ENCODE measurements around the gene RNF133. TPM values are rescaled to one million over a fixed set of nuclear protein-coding genes. Genes with fewer than 3 reads are reported as not detected.

Gene RNF133
- total and polyA plus RNA-seq, 2 donors from 2014 or later = 1.3 TPM; not detected in 1

DNA sequence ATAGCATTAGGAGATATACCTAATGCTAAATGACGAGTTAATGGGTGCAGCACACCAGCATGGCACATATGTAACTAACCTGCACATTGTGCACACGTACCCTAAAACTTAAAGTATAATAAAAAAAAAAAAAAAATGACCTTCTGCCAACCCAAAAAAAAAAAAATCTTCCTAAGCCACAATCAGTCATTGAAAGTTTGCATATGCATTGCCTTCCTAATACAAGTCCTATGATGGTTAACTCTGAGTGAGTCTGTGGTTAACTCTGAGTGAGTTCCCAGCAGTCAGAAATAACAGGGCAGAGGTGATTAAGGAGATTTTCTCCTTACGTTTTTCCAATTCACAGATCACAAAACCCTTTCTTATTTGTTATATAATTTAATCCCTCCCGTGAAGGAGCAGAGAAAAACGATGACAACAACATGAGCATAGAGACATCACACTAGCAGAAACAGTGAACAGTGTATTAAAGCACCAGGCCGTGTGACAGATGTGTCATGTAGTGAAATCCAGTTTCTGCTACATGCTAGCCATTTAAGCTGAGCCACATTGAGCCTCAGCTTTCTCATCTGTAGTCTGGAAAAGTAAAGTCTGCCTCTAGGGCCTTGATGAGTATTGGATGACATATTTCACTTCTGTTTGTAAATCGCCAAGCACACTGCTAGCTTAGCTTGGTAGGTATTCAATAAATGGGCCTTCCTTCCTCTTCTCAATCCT lies 11.2 kb upstream of the RNF133 start:
- intact Hi-C loops (cut with DNase I) = no loop called here
- Histone ChIP-seq H3K9ac (ENCODE audit: low read length in 3 of 3) (no peak overlapping the region), H3K4me1 (ENCODE audit: control insufficient read depth in 2 of 3, insufficient read depth in 2 of 3, low read depth in 1 of 3, low read length in 3 of 3) (no peaks in the 10 kb centered on the region), H3K9me3 (ENCODE audit: control insufficient read depth in 2 of 3, insufficient read depth in 1 of 3, low read length in 3 of 3) (no peaks in the 10 kb centered on the region), H3K27ac (ENCODE audit: low read depth in 2 of 2, low read length in 2 of 2) (no peak overlapping the region), H3K27me3 (ENCODE audit: control insufficient read depth, insufficient read depth, low read length) (no peaks in the 10 kb centered on the region), H3K36me3 (ENCODE audit: control insufficient read depth in 2 of 3, insufficient read depth in 3 of 3, low read length in 3 of 3) (no peaks in the 10 kb centered on the region), H3K4me3 (ENCODE audit: low read length in 3 of 3) (no peak overlapping the region)
- FAIRE-seq (no peak), DNase-seq (no peak)
- TF ChIP-seq, protein P1, sequence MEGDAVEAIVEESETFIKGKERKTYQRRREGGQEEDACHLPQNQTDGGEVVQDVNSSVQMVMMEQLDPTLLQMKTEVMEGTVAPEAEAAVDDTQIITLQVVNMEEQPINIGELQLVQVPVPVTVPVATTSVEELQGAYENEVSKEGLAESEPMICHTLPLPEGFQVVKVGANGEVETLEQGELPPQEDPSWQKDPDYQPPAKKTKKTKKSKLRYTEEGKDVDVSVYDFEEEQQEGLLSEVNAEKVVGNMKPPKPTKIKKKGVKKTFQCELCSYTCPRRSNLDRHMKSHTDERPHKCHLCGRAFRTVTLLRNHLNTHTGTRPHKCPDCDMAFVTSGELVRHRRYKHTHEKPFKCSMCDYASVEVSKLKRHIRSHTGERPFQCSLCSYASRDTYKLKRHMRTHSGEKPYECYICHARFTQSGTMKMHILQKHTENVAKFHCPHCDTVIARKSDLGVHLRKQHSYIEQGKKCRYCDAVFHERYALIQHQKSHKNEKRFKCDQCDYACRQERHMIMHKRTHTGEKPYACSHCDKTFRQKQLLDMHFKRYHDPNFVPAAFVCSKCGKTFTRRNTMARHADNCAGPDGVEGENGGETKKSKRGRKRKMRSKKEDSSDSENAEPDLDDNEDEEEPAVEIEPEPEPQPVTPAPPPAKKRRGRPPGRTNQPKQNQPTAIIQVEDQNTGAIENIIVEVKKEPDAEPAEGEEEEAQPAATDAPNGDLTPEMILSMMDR (IDR thresholded peaks at IDR 0.05; ENCODE audit: borderline replicate concordance, extremely low read depth, insufficient read depth) = no peak

DNA sequence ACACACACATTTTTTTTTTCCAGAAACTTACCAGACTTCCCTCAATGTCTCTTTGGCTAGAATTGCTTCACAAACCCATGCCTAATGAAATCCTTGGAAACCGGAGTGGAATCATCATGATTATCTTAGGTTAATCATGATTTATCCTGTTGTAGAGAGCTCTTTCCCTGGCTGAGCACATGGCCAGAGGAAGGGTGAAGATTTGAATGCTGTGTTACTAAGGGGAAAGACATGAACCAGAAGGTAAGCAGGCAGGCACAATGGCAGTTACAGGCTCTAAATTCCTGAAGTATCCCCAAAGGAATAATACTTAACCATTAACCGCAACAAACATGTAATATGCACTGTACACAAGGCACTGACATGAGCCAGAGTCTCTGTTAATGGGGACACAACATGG lies 7.9 kb upstream of the RNF133 start:
- no peaks in the 10 kb centered on the region for H3K4me1 ChIP-seq (ENCODE audit: control insufficient read depth in 2 of 3, insufficient read depth in 2 of 3, low read depth in 1 of 3, low read length in 3 of 3)
- DNase-seq = no peak
- H3K36me3 ChIP-seq (ENCODE audit: control insufficient read depth in 2 of 3, insufficient read depth in 3 of 3, low read length in 3 of 3) = no peaks in the 10 kb centered on the region
- H3K4me3 ChIP-seq (ENCODE audit: low read length in 3 of 3) = no peak overlapping the region
- TF ChIP-seq, protein P1 (IDR thresholded peaks at IDR 0.05; ENCODE audit: borderline replicate concordance, extremely low read depth, insufficient read depth) = no peak
- intact Hi-C loops (cut with DNase I) = no loop called here
- H3K9ac ChIP-seq (ENCODE audit: low read length in 3 of 3) = no peak overlapping the region
- no peak for FAIRE-seq
- no peaks in the 10 kb centered on the region for H3K27me3 ChIP-seq (ENCODE audit: control insufficient read depth, insufficient read depth, low read length)
- H3K9me3 ChIP-seq (ENCODE audit: control insufficient read depth in 2 of 3, insufficient read depth in 1 of 3, low read length in 3 of 3) = no peaks in the 10 kb centered on the region
- no peak overlapping the region for H3K27ac ChIP-seq (ENCODE audit: low read depth in 2 of 2, low read length in 2 of 2)

DNA sequence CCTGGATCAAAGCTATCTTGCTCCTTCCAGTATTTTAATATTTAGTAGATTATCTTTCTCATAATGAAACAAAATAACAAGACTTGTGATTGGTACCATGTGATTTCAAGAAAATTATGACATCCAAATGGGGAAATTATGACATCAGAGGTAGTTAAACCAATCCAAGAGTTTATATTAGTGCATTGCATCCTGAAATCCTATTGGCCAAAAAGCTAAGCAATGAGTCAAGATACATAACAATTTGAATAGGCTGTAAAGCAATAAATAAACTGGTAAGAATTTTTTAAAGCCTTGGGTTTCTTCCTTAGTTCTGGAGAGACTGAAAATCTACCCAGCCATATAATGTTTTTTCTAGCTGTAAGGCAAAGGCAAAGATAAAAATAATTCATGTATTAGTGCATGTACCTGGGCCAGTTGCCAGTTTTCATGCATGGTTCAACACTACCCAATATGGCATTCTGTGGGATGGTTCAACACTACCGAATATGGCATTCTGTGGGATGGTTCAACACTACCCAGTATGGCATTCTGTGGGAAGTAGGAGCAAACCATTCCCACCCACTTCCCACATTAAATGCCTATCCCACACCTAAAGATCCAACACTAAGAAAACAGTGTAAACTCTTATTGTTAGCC lies 4.1 kb upstream of the RNF133 start, which contains the start of gene RNF148:
Gene RNF148 (minus strand): TSS at position 51 of the 639 bp plus-strand sequence. CDS start 172 bp downstream, outside the sequence.
- intact Hi-C loops (cut with DNase I) = no loop called here
- Histone ChIP-seq H3K27ac (ENCODE audit: low read depth in 2 of 2, low read length in 2 of 2) (peak within 1 kb of the TSS in 1 of 2 donors; percentile 10), H3K9ac (ENCODE audit: low read length in 3 of 3) (no peak within 1 kb of the TSS), H3K9me3 (ENCODE audit: control insufficient read depth in 2 of 3, insufficient read depth in 1 of 3, low read length in 3 of 3) (no peaks in the 10 kb centered on the region), H3K36me3 (ENCODE audit: control insufficient read depth in 2 of 3, insufficient read depth in 3 of 3, low read length in 3 of 3) (no peaks in the 10 kb centered on the region), H3K4me3 (ENCODE audit: low read length in 3 of 3) (no peak within 1 kb of the TSS), H3K27me3 (ENCODE audit: control insufficient read depth, insufficient read depth, low read length) (no peaks in the 10 kb centered on the region), H3K4me1 (ENCODE audit: control insufficient read depth in 2 of 3, insufficient read depth in 2 of 3, low read depth in 1 of 3, low read length in 3 of 3) (no peaks in the 10 kb centered on the region)
- TF ChIP-seq, protein P1 (IDR thresholded peaks at IDR 0.05; ENCODE audit: borderline replicate concordance, extremely low read depth, insufficient read depth) = no peak
- no peak for FAIRE-seq
- DNase-seq = no peak

Data from kidney (tissue), 14 donors.